ENCODE measurements around the gene RHOT2. TPM values are rescaled to one million over a fixed set of nuclear protein-coding genes. Genes with fewer than 3 reads are reported as not detected.
A peak's percentile ranks its signal among the peaks of the same experiment; 100 is the strongest.

Gene RHOT2
- total and polyA plus RNA-seq, 9 of the 15 experiments (the other 6 are each of a cell fraction or from before 2014, with no cell fraction given) = 5.0 to 373 (median 112) TPM

- TF ChIP-seq MBD1 (CRISPR knock-in tag; IDR thresholded peaks at IDR 0.05) = no peak
- TF ChIP-seq CBX2 (IDR thresholded peaks at IDR 0.05; ENCODE audit: insufficient read depth, low read length, poor library complexity, severe bottlenecking) = no peak
- no peak for TF ChIP-seq ZBED1 (IDR thresholded peaks at IDR 0.05)
- peak; percentile 45; the same call in 1 of the 2 replicates for TF ChIP-seq TGIF2 (CRISPR knock-in tag; IDR thresholded peaks at IDR 0.05)
- TF ChIP-seq ZNF184 (CRISPR knock-in tag; IDR thresholded peaks at IDR 0.05) = no peak
- no peak for TF ChIP-seq IRF1 (CRISPR knock-in tag; IDR thresholded peaks at IDR 0.05; ENCODE audit: borderline replicate concordance)
- peak; percentile 84 for TF ChIP-seq MTA3 (IDR thresholded peaks at IDR 0.05; ENCODE audit: borderline replicate concordance)
- no peak for TF ChIP-seq PRPF4 (IDR thresholded peaks at IDR 0.05; ENCODE audit: insufficient read depth, low read depth, low read length, poor library complexity, severe bottlenecking)
- TF ChIP-seq RBM34 (IDR thresholded peaks at IDR 0.05; ENCODE audit: borderline replicate concordance, insufficient read depth, low read length) = no peak
- no peak for TF ChIP-seq ZNF655 (CRISPR knock-in tag; IDR thresholded peaks at IDR 0.05)
- TF ChIP-seq ATF1 (CRISPR knock-in tag; IDR thresholded peaks at IDR 0.05) = no peak
- peak; percentile 72 for TF ChIP-seq ATF1 (tag; IDR thresholded peaks at IDR 0.05)
- no peak for TF ChIP-seq RFX5 (IDR thresholded peaks at IDR 0.05; ENCODE audit: low read depth, low read length)
- TF ChIP-seq PATZ1 (CRISPR knock-in tag; IDR thresholded peaks at IDR 0.05; ENCODE audit: borderline replicate concordance) = no peak
- no peak for TF ChIP-seq PHB (CRISPR knock-in tag; IDR thresholded peaks at IDR 0.05)
- TF ChIP-seq POLR2H (tag; IDR thresholded peaks at IDR 0.05; ENCODE audit: low read depth) = no peak
- no peak for TF ChIP-seq SFPQ (IDR thresholded peaks at IDR 0.05; ENCODE audit: low read depth, low read length)
- no peak for TF ChIP-seq CREB3 (tag; conservative IDR thresholded peaks at IDR 0.05; ENCODE audit: low read depth)
- no peak for TF ChIP-seq CREBBP (IDR thresholded peaks at IDR 0.05; ENCODE audit: low read depth, low read length)
These were observed at the start of gene RHOT2 (continued) for GRCh38 chr16:667780-668518.

Data from K562 (cell line).